ENCODE results near the gene SERP2.
A peak's percentile ranks its signal among the peaks of the same experiment; 100 is the strongest.

The SERP2 gene

DNA sequence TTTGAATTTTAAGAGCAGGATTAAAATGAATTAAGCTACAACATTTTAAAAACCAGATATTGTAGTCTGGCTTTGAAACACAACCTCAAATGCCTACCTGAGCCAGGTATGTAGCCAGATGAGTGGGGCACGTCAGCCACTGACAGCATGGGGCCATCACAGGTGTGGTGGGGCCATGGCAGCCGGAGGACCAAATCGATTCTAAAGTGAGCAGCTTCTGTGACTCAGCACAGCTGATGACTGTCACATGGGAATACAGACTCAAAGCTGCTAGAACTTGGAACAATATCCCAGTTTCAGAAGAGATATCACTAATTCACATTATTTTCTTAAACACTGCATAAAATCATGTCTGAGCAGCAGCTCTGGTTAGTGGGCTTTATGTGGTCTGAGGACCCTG, 52.8 kb downstream of the SERP2 start:
- H3K4me1 ChIP-seq (ENCODE audit: control insufficient read depth in 1 of 2, insufficient read depth in 2 of 2, low read length in 2 of 2): no peaks in the 10 kb centered on the region
- H3K9me3 ChIP-seq (ENCODE audit: control insufficient read depth in 1 of 2, low read length in 2 of 2): no peaks in the 10 kb centered on the region
- no peaks in the 10 kb centered on the region for H3K27me3 ChIP-seq (ENCODE audit: low read depth, low read length)
- H3K36me3 ChIP-seq (ENCODE audit: control insufficient read depth in 1 of 2, insufficient read depth in 2 of 2, low read length in 2 of 2): peaks cover 0 to 3% of the 10 kb centered on the region in 2 donors
- H3K27ac ChIP-seq (ENCODE audit: low read length): no peak overlapping the region
- no peak overlapping the region for H3K4me3 ChIP-seq (ENCODE audit: low read depth in 1 of 2, low read length in 2 of 2)

DNA sequence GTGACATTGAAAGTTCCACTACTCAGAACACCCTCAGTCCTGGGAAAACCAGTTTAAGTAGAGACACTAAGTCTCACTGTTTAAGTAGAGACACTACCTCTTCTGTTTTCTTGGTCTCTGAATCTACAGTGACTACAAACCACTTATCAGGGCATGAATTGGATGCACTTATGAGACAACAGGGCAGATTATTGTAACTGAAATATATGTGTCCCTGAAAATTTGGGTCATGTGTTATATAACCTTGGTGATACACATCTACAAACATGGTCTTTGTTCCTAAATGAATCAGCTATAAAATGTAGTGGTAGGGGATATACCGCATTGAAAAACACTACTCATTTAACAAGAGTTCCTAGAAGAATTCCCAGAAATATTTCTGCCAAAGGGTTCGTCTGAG, 55.7 kb downstream of the SERP2 start:
- Histone ChIP-seq H3K9me3 (ENCODE audit: control insufficient read depth in 1 of 2, low read length in 2 of 2) (no peaks in the 10 kb centered on the region), H3K4me3 (ENCODE audit: low read depth in 1 of 2, low read length in 2 of 2) (no peak overlapping the region), H3K4me1 (ENCODE audit: control insufficient read depth in 1 of 2, insufficient read depth in 2 of 2, low read length in 2 of 2) (peaks cover 0 to 18% of the 10 kb centered on the region in 2 donors), H3K27ac (ENCODE audit: low read length) (no peak overlapping the region), H3K36me3 (ENCODE audit: control insufficient read depth in 1 of 2, insufficient read depth in 2 of 2, low read length in 2 of 2) (peaks cover 16 to 23% of the 10 kb centered on the region in 2 donors), H3K27me3 (ENCODE audit: low read depth, low read length) (no peaks in the 10 kb centered on the region)

DNA sequence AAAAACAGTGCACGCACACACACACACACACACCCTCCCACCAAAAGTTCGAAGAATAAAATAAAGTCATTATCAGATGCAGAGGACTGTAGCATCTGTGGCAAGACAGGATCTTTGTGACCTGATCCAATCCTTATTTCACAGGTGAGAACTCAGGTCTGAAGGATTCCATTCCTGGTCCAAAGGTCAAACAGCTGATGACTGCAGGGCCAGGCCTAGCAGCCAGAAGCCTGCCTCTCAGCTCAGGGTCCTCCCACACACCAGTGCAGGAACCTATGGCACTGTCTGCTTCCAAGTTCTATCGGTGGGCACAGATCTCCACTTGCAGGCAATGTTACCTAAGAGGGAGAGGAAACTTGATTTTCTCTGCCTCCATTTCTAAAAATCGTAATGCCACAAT, 57.5 kb downstream of the SERP2 start:
- Histone ChIP-seq H3K27ac (ENCODE audit: low read length) (no peak overlapping the region), H3K9me3 (ENCODE audit: control insufficient read depth in 1 of 2, low read length in 2 of 2) (no peaks in the 10 kb centered on the region), H3K4me1 (ENCODE audit: control insufficient read depth in 1 of 2, insufficient read depth in 2 of 2, low read length in 2 of 2) (peaks cover 0 to 21% of the 10 kb centered on the region in 2 donors), H3K4me3 (ENCODE audit: low read depth in 1 of 2, low read length in 2 of 2) (no peak overlapping the region), H3K27me3 (ENCODE audit: low read depth, low read length) (no peaks in the 10 kb centered on the region), H3K36me3 (ENCODE audit: control insufficient read depth in 1 of 2, insufficient read depth in 2 of 2, low read length in 2 of 2) (peaks cover 20 to 32% of the 10 kb centered on the region in 2 donors)

DNA sequence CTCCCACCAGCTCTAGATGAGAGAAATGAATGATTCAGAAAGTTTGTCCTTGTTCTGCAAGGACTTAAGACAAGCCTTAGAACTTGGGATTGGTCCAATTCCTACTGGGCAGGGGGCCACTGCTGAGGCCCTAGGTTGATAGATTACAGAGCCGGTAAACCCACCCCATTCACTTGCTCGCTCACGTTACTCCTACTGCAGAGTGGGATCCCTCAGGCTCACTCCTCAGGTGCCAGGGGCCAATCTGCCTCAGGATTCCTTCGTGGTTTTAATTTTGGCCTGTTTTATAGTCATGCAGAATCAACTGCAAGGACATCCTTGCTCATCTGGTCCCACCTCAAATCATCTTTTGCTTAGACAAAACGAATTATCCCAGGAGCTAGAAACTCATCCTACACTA, 59.0 kb downstream of the SERP2 start:
- Histone ChIP-seq H3K4me3 (ENCODE audit: low read depth in 1 of 2, low read length in 2 of 2) (peak overlapping the region; percentile 86 to 98), H3K27me3 (ENCODE audit: low read depth, low read length) (no peaks in the 10 kb centered on the region), H3K9me3 (ENCODE audit: control insufficient read depth in 1 of 2, low read length in 2 of 2) (no peaks in the 10 kb centered on the region), H3K4me1 (ENCODE audit: control insufficient read depth in 1 of 2, insufficient read depth in 2 of 2, low read length in 2 of 2) (peaks cover 3 to 24% of the 10 kb centered on the region in 2 donors), H3K36me3 (ENCODE audit: control insufficient read depth in 1 of 2, insufficient read depth in 2 of 2, low read length in 2 of 2) (peaks cover 20 to 33% of the 10 kb centered on the region in 2 donors), H3K27ac (ENCODE audit: low read length) (no peak overlapping the region)

DNA sequence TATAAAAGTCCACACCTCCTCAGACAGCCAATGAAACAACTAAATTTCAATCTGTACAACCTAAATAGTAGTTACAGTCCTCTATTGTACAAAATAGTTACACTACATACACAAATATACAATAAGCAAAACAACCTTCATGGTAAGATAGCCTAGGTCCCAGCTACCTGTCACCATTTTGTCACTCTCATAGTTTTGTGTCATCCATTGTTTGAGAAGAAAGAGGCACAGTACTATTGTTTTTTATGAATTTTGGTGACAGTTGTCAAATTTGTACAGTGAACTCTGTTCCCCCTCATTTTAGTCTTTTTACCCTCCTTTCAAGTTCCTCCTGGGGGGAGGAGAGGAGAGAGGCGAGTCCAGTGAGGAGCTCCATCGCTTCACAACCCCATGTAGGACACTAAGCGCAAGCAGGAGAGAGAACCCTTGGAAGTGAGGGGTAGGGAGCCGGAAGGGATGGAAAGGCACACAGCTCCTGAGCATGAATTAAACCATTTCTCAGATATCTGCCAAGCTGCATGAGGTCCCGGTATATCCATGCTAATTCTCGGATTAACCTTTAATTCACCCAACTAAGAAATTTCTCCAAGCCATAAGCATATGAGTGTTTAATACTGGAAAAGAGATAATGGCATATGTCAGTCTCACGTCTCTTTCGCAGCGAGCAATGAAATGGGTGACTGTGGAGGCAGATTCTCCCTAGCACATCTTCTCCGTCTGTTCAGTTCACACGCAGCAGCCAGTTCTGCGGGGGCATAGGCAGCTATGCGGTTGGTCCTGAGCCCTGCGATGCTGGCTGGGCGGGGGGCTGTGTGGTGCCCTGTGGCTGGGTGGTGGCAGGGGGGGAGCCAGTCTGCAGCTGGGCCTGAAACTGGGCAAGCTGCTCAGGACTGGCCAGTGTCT, 60.5 kb downstream of the SERP2 start:
- H3K4me1 ChIP-seq (ENCODE audit: control insufficient read depth in 1 of 2, insufficient read depth in 2 of 2, low read length in 2 of 2): peaks cover 6 to 27% of the 10 kb centered on the region in 2 donors
- H3K9me3 ChIP-seq (ENCODE audit: control insufficient read depth in 1 of 2, low read length in 2 of 2): no peaks in the 10 kb centered on the region
- peak overlapping the region; percentile 94 for H3K27ac ChIP-seq (ENCODE audit: low read length)
- peak overlapping the region; percentile 86 to 98 for H3K4me3 ChIP-seq (ENCODE audit: low read depth in 1 of 2, low read length in 2 of 2)
- H3K27me3 ChIP-seq (ENCODE audit: low read depth, low read length): no peaks in the 10 kb centered on the region
- peaks cover 20 to 29% of the 10 kb centered on the region in 2 donors for H3K36me3 ChIP-seq (ENCODE audit: control insufficient read depth in 1 of 2, insufficient read depth in 2 of 2, low read length in 2 of 2)

DNA sequence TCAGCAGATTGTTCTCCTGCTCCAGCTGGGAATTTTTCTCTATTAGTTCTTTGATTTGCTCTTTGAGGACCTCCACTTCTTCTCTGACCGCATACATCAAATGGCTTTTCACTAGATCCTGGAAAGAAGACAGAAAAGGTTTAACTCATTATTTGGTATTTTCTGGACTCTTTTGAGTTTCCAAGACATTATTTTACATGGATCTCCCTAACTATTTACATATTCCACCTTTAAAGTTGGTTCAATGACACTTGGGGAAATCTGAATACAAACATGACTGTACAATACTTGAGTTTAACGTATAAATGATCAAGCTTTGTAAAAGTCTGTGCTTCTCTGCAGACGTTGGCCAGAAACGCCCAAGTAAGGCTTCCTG, 61.1 kb downstream of the SERP2 start:
- peak overlapping the region; percentile 94 for H3K27ac ChIP-seq (ENCODE audit: low read length)
- H3K4me1 ChIP-seq (ENCODE audit: control insufficient read depth in 1 of 2, insufficient read depth in 2 of 2, low read length in 2 of 2): peaks cover 6 to 27% of the 10 kb centered on the region in 2 donors
- no peaks in the 10 kb centered on the region for H3K27me3 ChIP-seq (ENCODE audit: low read depth, low read length)
- peaks cover 20 to 29% of the 10 kb centered on the region in 2 donors for H3K36me3 ChIP-seq (ENCODE audit: control insufficient read depth in 1 of 2, insufficient read depth in 2 of 2, low read length in 2 of 2)
- peak overlapping the region; percentile 86 to 98 for H3K4me3 ChIP-seq (ENCODE audit: low read depth in 1 of 2, low read length in 2 of 2)
- H3K9me3 ChIP-seq (ENCODE audit: control insufficient read depth in 1 of 2, low read length in 2 of 2): no peaks in the 10 kb centered on the region

DNA sequence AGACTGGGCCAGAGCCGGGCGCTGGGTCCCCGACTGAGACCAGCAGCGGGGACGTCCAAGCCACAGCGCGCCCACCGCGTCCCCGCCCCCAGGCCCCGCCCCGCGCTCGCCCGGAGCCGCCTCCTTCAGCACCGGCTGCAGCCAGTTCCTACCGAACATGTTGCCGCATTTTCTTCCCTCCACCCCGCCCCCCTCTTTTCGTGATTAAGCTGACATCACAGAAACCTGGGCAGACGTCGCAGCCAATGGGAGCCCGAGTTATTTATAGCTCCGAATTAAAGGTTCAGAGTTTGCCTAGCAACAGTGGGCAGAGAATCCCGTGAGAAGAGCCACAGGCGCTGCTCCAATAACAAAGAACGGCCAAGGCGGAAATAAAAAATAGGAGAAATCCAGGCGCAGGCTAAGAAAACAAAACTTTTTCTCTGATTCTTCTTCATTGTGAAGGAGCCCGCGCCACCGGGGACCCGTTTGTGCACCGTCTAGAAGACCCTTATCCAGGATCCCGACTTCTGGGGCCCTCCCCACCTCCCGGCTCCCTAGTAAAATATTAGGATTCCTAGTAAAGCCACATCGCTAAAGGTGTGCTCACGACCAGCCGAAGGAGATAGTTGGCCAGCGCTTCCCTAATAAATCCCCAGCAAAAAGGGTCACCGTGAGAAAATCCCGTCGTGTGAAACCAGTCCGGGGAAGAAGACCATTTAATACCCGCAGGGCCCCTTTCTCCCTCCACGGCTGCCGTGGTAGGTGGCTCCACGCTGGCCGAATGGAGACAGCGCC, 61.7 kb downstream of the SERP2 start:
- Histone ChIP-seq H3K27me3 (ENCODE audit: low read depth, low read length) (no peaks in the 10 kb centered on the region), H3K36me3 (ENCODE audit: control insufficient read depth in 1 of 2, insufficient read depth in 2 of 2, low read length in 2 of 2) (peaks cover 20 to 29% of the 10 kb centered on the region in 2 donors), H3K4me3 (ENCODE audit: low read depth in 1 of 2, low read length in 2 of 2) (peak overlapping the region; percentile 86 to 98), H3K27ac (ENCODE audit: low read length) (peak overlapping the region; percentile 98), H3K9me3 (ENCODE audit: control insufficient read depth in 1 of 2, low read length in 2 of 2) (no peaks in the 10 kb centered on the region), H3K4me1 (ENCODE audit: control insufficient read depth in 1 of 2, insufficient read depth in 2 of 2, low read length in 2 of 2) (peaks cover 6 to 27% of the 10 kb centered on the region in 2 donors)

DNA sequence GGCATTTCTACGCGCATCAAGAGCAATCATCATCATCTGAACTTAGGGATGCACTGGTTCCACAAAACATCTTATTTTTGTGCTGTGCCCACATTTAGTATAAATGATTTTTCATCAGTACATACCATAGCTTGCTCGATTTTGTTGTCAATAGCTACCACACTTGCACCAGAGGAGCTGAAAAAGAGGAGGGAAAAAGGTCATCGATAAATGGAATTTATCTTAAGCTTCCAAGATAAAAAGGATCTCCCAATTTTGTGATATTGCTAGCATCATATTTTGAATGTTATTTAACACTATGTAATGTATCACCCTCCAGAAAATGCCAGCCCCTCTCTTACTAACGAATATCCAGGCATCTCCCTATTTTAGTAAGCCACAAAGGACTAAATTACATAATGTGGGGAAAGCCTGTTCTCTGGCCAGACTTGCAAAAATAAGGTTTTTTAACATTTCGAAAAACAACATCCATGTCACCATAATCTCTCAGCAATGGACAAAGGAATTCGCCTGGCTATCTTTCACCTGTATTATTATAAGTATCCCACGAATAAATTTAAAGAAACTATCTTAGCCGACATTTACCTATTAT, 62.4 kb downstream of the SERP2 start:
- Histone ChIP-seq H3K27ac (ENCODE audit: low read length) (peak overlapping the region; percentile 98), H3K27me3 (ENCODE audit: low read depth, low read length) (no peaks in the 10 kb centered on the region), H3K4me3 (ENCODE audit: low read depth in 1 of 2, low read length in 2 of 2) (peak overlapping the region; percentile 86 to 98), H3K4me1 (ENCODE audit: control insufficient read depth in 1 of 2, insufficient read depth in 2 of 2, low read length in 2 of 2) (peaks cover 6 to 27% of the 10 kb centered on the region in 2 donors), H3K9me3 (ENCODE audit: control insufficient read depth in 1 of 2, low read length in 2 of 2) (no peaks in the 10 kb centered on the region), H3K36me3 (ENCODE audit: control insufficient read depth in 1 of 2, insufficient read depth in 2 of 2, low read length in 2 of 2) (peaks cover 20 to 29% of the 10 kb centered on the region in 2 donors)

DNA sequence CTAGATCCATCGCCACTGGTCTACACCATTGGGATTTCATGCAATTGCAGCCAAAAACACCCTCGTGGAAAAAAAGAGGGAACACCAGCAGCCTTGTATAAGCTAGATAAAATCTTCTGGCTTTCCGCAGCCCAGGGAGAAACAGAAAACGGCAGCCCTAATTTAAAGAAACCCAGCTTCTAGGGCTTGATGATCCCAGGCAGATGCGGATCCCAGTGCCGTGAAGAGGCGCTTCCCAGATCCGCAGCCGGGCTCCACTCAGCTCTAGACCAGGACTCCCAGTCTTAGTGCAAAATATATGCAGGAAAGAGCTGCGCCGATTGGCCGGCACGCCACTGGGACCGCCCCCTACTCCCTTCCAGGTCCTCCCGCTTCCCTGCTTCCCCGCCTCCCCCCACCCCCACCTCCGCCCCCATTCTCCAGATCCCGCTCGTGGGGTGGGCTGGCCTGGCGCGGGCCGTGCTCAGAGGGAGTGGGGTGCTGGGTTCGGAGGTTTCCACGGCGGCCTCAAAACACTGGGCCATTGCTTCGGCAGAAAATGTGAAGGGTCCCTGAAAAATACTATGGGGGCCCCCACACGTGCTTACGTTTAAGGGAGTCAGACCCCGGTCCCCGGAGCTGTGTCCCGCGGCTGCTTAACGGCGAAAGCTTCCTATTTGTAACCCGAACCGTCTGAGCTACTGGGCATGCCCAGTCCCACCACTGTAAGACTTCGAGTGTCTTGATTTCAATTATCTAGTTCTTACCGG, 63.1 kb downstream of the SERP2 start:
- Histone ChIP-seq H3K36me3 (ENCODE audit: control insufficient read depth in 1 of 2, insufficient read depth in 2 of 2, low read length in 2 of 2) (peaks cover 20 to 29% of the 10 kb centered on the region in 2 donors), H3K27me3 (ENCODE audit: low read depth, low read length) (no peaks in the 10 kb centered on the region), H3K4me1 (ENCODE audit: control insufficient read depth in 1 of 2, insufficient read depth in 2 of 2, low read length in 2 of 2) (peaks cover 6 to 27% of the 10 kb centered on the region in 2 donors), H3K9me3 (ENCODE audit: control insufficient read depth in 1 of 2, low read length in 2 of 2) (no peaks in the 10 kb centered on the region), H3K4me3 (ENCODE audit: low read depth in 1 of 2, low read length in 2 of 2) (peak overlapping the region; percentile 86 to 98), H3K27ac (ENCODE audit: low read length) (peak overlapping the region; percentile 98)

DNA sequence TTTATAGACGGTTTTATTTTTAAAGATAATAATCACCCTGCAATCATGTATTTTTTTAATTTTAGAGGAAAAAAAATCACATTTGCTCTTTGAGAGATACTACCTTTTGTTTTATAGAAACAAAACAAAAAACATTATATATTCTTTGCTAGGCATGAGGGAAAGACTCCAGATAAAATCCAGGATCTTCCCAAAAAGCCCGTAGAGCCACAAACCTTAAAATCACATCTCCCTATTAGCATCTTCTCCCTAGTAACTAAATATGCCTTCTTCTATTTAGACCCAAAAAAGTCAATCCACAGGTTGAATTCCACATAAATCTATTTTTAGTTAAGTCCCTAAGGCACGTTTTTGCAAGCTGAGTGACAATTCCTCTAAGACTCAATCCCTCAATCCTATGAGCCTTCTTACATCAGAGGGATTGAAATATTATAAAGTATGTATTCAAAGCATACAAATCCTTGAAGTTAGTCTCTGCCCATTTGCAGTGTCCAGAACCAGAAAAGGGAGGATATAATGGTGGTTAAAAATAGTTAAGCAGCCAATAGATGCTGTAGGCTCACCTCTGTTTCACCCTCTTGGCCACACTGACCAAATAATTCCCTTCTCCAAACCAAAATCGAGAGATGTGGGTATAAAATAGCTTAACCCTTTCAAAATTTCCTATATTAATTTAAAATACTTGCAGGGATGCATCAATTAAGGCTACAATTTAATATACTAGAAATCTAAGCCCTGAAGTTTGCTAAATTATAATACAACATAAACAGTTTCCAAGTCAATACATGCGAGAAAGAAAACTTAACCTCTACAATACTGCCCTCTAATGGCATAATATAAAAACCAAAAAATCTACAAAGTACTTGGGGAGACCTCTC, 64.0 kb downstream of the SERP2 start:
- H3K27me3 ChIP-seq (ENCODE audit: low read depth, low read length): no peaks in the 10 kb centered on the region
- H3K36me3 ChIP-seq (ENCODE audit: control insufficient read depth in 1 of 2, insufficient read depth in 2 of 2, low read length in 2 of 2): peaks cover 20 to 27% of the 10 kb centered on the region in 2 donors
- H3K4me1 ChIP-seq (ENCODE audit: control insufficient read depth in 1 of 2, insufficient read depth in 2 of 2, low read length in 2 of 2): peaks cover 6 to 26% of the 10 kb centered on the region in 2 donors
- H3K9me3 ChIP-seq (ENCODE audit: control insufficient read depth in 1 of 2, low read length in 2 of 2): no peaks in the 10 kb centered on the region
- peak overlapping the region; percentile 76 for H3K27ac ChIP-seq (ENCODE audit: low read length)
- H3K4me3 ChIP-seq (ENCODE audit: low read depth in 1 of 2, low read length in 2 of 2): peak overlapping the region; percentile 49 to 86
